ENCODE data around the gene KLHL42. TPM values are rescaled to one million over a fixed set of nuclear protein-coding genes. Genes with fewer than 3 reads are reported as not detected.

KLHL42 gene
- total RNA-seq, 1 donor = 41.2 TPM

DNA sequence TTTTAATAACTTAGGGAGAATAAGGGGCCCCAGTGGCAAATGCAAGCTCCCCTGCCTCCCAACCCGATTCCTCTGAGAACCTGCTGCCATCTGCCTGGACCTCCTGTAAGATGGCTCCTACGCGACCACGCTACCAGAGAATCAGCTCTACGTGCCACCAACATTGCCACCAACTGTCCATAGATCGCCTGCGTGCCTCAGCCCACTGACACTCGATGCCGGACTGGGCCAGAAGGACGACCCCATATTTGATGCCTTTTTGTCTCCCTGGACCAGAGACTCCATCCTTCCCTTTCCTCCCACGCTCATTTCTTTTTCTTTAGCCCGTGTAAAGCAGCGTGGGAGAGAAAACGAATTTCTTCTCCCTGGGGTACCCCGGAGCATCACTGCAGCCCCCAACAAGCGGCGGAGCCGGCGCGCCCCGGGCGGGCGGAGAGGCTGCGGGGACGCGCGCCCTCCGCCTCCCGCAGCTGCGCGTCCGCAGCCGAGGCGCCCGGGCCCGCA lies 565 bp upstream of the KLHL42 start:
- peak in 2 of 3 donors; percentile 40 to 46 for DNase-seq (ENCODE audit: low read depth in 2 of 3, low spot score in 2 of 3)

DNA sequence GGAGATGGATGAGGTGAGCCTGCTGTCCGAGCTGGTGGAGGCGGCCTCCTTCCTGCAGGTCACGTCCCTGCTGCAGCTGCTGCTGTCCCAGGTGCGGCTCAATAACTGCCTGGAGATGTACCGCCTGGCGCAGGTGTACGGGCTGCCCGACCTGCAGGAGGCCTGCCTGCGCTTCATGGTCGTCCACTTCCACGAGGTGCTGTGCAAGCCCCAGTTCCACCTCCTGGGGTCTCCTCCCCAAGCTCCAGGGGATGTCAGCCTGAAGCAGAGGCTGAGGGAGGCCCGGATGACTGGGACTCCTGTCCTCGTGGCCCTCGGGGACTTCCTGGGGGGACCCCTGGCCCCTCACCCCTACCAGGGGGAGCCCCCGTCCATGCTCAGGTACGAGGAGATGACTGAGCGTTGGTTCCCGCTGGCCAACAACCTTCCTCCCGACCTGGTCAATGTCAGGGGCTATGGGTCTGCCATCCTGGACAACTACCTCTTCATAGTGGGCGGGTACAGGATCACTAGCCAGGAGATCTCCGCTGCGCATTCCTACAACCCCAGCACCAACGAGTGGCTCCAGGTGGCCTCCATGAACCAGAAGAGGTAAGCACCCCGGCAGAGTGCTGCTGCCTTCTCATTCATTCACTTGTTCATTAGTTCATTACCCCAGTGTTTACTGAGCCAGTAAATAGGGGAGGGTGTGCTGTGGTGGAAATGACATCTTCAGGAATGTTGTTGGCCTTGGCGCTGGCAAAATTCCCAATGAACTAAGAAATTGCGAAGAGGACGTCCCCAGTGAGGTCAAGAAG lies 777 bp downstream of the KLHL42 start:
- DNase-seq (ENCODE audit: low read depth in 2 of 3, low spot score in 2 of 3) = peak in 1 of 3 donors; percentile 32

GRCh38 chr12:27781680-27782079 lies 1.6 kb downstream of the KLHL42 start:
- DNase-seq (ENCODE audit: low read depth in 2 of 3, low spot score in 2 of 3) = no peak

GRCh38 chr12:27782481-27782880 lies 2.4 kb downstream of the KLHL42 start:
- DNase-seq (ENCODE audit: low read depth in 2 of 3, low spot score in 2 of 3) = no peak

- no peak for DNase-seq (ENCODE audit: low read depth in 2 of 3, low spot score in 2 of 3)
Observed at GRCh38 chr12:27785882-27786570, 6.0 kb downstream of the KLHL42 start.

DNA sequence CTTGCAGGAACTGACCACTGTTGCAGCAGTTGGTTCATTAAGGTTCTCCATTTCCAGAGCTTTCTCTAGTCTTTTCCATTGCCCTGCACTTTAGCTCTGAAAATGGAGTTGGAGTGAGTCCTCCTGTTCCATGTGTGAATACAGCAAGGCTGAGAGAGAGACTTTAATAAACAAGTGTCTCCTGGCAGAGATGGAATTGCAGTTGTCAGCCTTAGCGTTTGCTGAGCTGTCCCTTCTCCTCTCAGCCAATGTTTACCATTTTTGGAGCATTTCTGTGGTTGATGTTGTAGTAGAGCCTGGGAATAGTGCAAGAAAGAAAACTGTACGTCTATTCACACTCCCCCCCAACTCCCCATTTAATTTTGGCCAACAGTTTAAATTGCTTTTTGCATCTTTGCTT lies 7.5 kb downstream of the KLHL42 start:
- no peak for DNase-seq (ENCODE audit: low read depth in 2 of 3, low spot score in 2 of 3)

GRCh38 chr12:27790179-27790578 lies 10.1 kb downstream of the KLHL42 start:
- DNase-seq (ENCODE audit: low read depth in 2 of 3, low spot score in 2 of 3) = no peak

- DNase-seq (ENCODE audit: low read depth in 2 of 3, low spot score in 2 of 3) = no peak
Observed at GRCh38 chr12:27794818-27795584, 15.0 kb downstream of the KLHL42 start.

- no peak for DNase-seq (ENCODE audit: low read depth in 2 of 3, low spot score in 2 of 3)
Observed at GRCh38 chr12:27796128-27796527, 16.1 kb downstream of the KLHL42 start.

DNA sequence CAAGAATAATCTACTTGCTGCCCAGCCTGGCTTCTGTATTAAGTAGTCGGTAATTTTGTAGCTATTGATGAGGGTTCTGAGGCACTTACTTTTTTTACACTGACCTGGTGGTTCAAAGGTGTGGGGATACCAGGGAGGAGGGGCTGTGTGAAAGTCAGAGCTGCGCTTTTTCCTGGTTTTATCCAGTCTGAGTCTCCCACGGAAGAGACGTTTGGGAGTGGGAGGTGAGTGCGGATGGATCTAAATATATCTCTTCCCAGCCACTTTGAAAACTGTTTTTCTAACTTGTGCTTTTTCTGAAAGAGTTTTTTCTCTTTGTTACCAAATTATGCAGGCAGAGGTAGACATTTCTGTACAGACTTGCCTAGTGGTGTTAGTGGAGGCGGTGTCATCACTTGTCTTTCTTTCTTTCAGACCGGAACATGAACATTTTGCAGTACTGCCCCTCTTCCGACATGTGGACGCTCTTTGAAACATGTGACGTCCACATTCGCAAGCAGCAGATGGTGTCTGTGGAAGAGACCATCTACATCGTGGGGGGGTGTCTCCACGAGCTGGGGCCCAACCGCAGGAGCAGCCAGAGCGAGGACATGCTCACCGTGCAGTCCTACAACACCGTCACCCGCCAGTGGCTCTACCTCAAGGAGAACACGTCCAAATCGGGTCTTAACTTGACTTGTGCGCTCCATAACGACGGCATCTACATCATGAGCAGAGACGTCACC lies 17.4 kb downstream of the KLHL42 start:
- DNase-seq (ENCODE audit: low read depth in 2 of 3, low spot score in 2 of 3) = no peak

DNA sequence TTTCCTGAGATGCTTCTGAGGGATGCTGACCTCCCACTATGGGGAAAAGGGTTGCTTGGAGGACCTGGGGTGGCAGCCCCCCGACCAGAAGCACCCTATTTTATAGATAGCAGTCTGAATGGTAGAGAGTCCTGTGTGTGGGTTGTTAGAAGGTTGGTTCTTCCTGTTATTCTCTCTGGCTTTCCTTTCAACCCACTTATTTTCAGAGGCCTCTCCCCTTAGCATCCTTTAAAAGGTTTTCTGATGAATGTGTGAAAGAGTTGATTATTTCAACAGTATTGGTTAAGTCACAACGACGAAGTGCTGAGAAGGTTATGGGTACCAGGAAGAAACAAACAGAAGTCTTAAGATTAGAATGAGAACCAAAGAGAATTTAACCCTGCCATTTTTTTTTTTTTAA lies 20.8 kb downstream of the KLHL42 start:
- no peak for DNase-seq (ENCODE audit: low read depth in 2 of 3, low spot score in 2 of 3)

- DNase-seq (ENCODE audit: low read depth in 2 of 3, low spot score in 2 of 3) = no peak
Observed at GRCh38 chr12:27801630-27802029, 21.6 kb downstream of the KLHL42 start.

DNA sequence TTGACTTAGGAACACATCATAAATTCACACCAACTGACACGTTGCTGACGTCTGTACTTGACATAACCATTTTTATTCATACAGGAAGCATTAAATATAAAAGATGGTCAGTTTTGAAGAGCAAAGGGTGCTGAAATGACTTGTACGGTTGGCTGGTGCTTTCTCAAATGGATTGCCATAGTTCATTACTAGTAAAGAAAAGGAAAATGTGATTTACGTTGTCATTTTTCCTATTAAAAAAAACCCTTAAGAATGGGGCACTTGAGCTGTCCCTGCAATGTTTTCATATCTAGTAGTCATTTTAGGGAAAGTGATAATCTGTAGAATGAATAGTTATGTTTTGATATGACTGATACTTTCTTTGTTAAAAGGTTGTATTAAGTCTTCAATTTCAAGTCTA lies 22.5 kb downstream of the KLHL42 start:
- DNase-seq (ENCODE audit: low read depth in 2 of 3, low spot score in 2 of 3) = no peak

DNA sequence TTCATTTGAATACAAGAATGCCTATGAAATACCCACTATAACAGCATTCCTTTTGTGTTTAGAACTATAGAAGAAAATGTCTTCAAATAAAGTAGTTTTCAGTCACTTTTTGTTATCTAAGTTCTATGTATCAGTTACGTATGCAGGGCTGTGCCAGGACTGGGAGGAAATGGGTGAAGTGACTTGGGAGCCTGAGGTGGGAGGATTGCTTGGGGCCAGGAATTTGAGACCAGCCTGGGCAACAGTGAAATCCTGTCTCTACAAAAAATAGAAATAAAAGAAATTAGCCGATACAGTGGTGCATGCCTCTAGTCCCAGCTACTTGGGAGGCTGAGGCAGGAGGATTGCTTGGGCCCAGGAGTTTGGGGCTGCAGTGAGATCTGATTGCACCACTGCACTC lies 22.9 kb downstream of the KLHL42 start:
- DNase-seq (ENCODE audit: low read depth in 2 of 3, low spot score in 2 of 3) = no peak

GRCh38 chr12:27805238-27805637 lies 25.2 kb downstream of the KLHL42 start:
- DNase-seq (ENCODE audit: low read depth in 2 of 3, low spot score in 2 of 3) = no peak

DNA sequence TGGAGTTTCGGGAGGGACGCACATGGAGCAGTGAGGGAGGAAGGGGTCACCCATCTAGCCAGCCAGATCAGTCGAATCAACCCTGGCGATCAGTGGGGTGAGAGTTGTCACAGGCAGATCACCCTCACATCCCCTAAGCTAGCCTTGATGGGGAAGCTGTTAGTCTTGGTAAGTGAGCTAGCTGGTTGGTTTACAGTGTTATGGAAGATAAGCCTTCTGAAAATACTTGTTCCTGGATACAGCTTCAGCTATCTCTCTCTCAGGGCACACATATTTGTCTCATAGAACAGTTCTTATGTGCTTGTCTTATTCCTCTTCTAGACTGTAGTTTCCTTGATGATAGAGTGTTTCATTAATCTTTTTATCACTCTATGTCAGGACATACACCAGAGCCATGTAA lies 26.2 kb downstream of the KLHL42 start:
- DNase-seq (ENCODE audit: low read depth in 2 of 3, low spot score in 2 of 3) = no peak

DNA sequence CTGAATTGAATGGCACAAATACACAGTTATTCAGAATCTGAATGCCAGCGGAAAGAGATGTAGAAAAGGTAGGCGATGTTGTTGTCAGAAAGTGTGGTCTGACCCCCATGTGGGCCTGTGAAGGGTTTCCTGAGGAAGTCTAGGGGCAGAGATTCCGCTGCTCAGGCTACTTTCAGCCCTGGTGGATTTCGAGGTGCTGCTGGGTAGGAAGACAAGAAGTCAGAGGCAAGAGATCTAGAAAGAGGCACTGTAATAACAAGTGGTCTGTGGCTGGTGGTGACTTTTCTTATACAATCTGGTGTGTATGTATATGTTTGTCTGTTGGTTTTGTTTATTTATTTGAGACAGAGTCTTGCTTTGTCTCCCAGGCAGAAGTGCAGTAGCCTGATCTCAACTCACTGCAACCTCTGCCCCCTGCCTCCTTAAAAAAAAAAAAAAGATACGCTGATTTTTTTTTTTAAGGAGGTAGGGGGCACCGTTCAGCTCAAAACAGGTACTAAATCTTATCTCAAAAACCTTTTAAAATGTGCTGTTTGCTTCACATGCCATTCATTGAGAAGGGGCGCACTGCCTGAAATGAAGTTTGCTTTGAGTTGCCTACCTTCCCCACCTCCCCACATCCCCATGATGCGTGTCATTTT lies 27.1 kb downstream of the KLHL42 start:
- peak in 1 of 3 donors; percentile 44 for DNase-seq (ENCODE audit: low read depth in 2 of 3, low spot score in 2 of 3)

DNA sequence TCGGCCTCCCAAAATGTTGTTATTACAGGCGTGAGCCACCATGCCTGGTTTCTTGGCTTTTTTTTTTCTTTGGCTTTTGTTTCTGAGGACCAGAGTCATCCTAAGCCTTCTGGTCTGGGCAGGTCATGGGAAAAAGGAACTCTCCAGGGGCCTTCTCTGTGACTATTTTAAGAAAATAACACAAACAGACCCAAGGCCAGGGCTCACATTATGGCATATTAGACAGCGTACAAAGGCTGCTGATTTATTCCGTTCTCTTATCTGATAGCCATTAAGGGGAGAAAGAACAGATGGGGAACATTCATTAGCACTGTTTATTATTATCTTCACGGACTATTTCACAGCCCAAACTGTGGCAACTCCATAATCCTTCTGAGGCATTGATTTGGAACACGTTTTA lies 28.8 kb downstream of the KLHL42 start:
- no peak for DNase-seq (ENCODE audit: low read depth in 2 of 3, low spot score in 2 of 3)

DNA sequence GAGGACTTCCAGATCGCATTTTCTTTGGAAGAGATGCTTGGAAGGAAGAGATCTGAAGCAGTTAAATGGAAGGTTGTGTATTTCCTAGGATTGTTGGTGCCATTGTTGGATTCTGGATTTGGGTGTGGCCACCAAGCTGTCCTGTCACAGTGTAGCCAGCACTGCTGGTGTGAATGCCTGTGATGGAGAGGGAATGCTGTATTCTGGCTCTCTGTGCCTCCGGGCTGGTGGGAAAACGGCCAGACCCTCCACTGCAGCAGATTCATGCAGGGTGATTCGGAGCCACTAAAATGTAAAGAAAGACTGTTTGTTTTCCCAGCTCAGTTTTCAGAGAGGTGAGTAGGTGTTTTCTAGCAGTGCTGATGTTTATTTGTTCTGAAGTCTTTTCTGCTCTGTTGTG lies 30.7 kb downstream of the KLHL42 start:
- no peak for DNase-seq (ENCODE audit: low read depth in 2 of 3, low spot score in 2 of 3)

GRCh38 chr12:27812502-27812901 lies 32.5 kb downstream of the KLHL42 start:
- no peak for DNase-seq (ENCODE audit: low read depth in 2 of 3, low spot score in 2 of 3)

All from hematopoietic multipotent progenitor cell (in vitro differentiated cells).